ENCODE data around the gene SLC12A6. TPM values are rescaled to one million over a fixed set of nuclear protein-coding genes. Genes with fewer than 3 reads are reported as not detected.

Gene SLC12A6
- total RNA-seq, 2 experiments from 2014 or later, result 19.2 to 20.1 TPM

GRCh38 chr15:34324933-34325332, 12.6 kb downstream of the SLC12A6 start:
- H3K9me3 Mint-ChIP-seq, result peaks cover 3% of the 10 kb centered on the region
- DNase-seq, result no peak
- peak overlapping the region; percentile 68 for H3K27ac Mint-ChIP-seq

GRCh38 chr15:34323217-34323616, 14.4 kb downstream of the SLC12A6 start:
- Mint-ChIP-seq H3K4me3 (no peak overlapping the region), H3K9me3 (peaks cover 3% of the 10 kb centered on the region), H3K27ac (no peak overlapping the region), H3K27me3 (no peaks in the 10 kb centered on the region), H3K36me3 (peaks cover 17% of the 10 kb centered on the region), H3K4me1 (peaks cover 50% of the 10 kb centered on the region)
- DNase-seq, result no peak

More at GRCh38 chr15:34324933-34325332, 12.6 kb downstream of the SLC12A6 start:
- Mint-ChIP-seq H3K4me3 (no peak overlapping the region), H3K4me1 (peaks cover 56% of the 10 kb centered on the region), H3K27me3 (no peaks in the 10 kb centered on the region), H3K36me3 (peaks cover 14% of the 10 kb centered on the region)

- Mint-ChIP-seq H3K4me3 (peak overlapping the region; percentile 91), H3K4me1 (peaks cover 50% of the 10 kb centered on the region), H3K27me3 (no peaks in the 10 kb centered on the region), H3K27ac (peak overlapping the region; percentile 95), H3K36me3 (peaks cover 28% of the 10 kb centered on the region), H3K9me3 (peaks cover 3% of the 10 kb centered on the region)
- DNase-seq, result no peak
Observed at GRCh38 chr15:34318277-34319079, 19.1 kb downstream of the SLC12A6 start.

- Mint-ChIP-seq H3K36me3 (peaks cover 29% of the 10 kb centered on the region), H3K27ac (no peak overlapping the region), H3K4me1 (peaks cover 57% of the 10 kb centered on the region), H3K4me3 (no peak overlapping the region), H3K9me3 (no peaks in the 10 kb centered on the region), H3K27me3 (no peaks in the 10 kb centered on the region)
- DNase-seq, result no peak
Observed at GRCh38 chr15:34314491-34315490, 22.8 kb downstream of the SLC12A6 start.

- Mint-ChIP-seq H3K36me3 (peaks cover 40% of the 10 kb centered on the region), H3K27ac (no peak overlapping the region), H3K4me1 (peaks cover 54% of the 10 kb centered on the region)
Observed at GRCh38 chr15:34311563-34311962, 26.0 kb downstream of the SLC12A6 start.

GRCh38 chr15:34304613-34305012, 33.0 kb downstream of the SLC12A6 start:
- H3K4me3 Mint-ChIP-seq, result no peak overlapping the region
- H3K36me3 Mint-ChIP-seq, result peaks cover 44% of the 10 kb centered on the region
- no peaks in the 10 kb centered on the region for H3K27me3 Mint-ChIP-seq
- H3K9me3 Mint-ChIP-seq, result peaks cover 10% of the 10 kb centered on the region
- DNase-seq, result no peak
- peaks cover 36% of the 10 kb centered on the region for H3K4me1 Mint-ChIP-seq
- no peak overlapping the region for H3K27ac Mint-ChIP-seq

More at GRCh38 chr15:34311563-34311962, 26.0 kb downstream of the SLC12A6 start:
- Mint-ChIP-seq H3K9me3 (peaks cover 10% of the 10 kb centered on the region), H3K4me3 (no peak overlapping the region), H3K27me3 (no peaks in the 10 kb centered on the region)
- no peak for DNase-seq

- DNase-seq, result no peak
- H3K4me3 Mint-ChIP-seq, result no peak overlapping the region
- no peaks in the 10 kb centered on the region for H3K9me3 Mint-ChIP-seq
- H3K27ac Mint-ChIP-seq, result no peak overlapping the region
- H3K27me3 Mint-ChIP-seq, result no peaks in the 10 kb centered on the region
- peaks cover 34% of the 10 kb centered on the region for H3K4me1 Mint-ChIP-seq
- peaks cover 32% of the 10 kb centered on the region for H3K36me3 Mint-ChIP-seq
Observed at GRCh38 chr15:34301058-34301457, 36.5 kb downstream of the SLC12A6 start.

GRCh38 chr15:34297059-34297458, 40.5 kb downstream of the SLC12A6 start:
- peaks cover 24% of the 10 kb centered on the region for H3K36me3 Mint-ChIP-seq

GRCh38 chr15:34292621-34293020, 45.0 kb downstream of the SLC12A6 start:
- H3K4me1 Mint-ChIP-seq, result peaks cover 20% of the 10 kb centered on the region
- H3K27me3 Mint-ChIP-seq, result no peaks in the 10 kb centered on the region

More at GRCh38 chr15:34297059-34297458, 40.5 kb downstream of the SLC12A6 start:
- Mint-ChIP-seq H3K27ac (no peak overlapping the region), H3K27me3 (no peaks in the 10 kb centered on the region), H3K4me3 (no peak overlapping the region), H3K9me3 (no peaks in the 10 kb centered on the region), H3K4me1 (peaks cover 23% of the 10 kb centered on the region)
- no peak for DNase-seq

GRCh38 chr15:34284937-34285336, 52.6 kb downstream of the SLC12A6 start:
- Mint-ChIP-seq H3K4me1 (peaks cover 21% of the 10 kb centered on the region), H3K27ac (peak overlapping the region; percentile 47), H3K27me3 (no peaks in the 10 kb centered on the region), H3K9me3 (peaks cover 6% of the 10 kb centered on the region), H3K36me3 (peaks cover 24% of the 10 kb centered on the region), H3K4me3 (no peak overlapping the region)
- no peak for DNase-seq

More at GRCh38 chr15:34292621-34293020, 45.0 kb downstream of the SLC12A6 start:
- Mint-ChIP-seq H3K36me3 (peaks cover 39% of the 10 kb centered on the region), H3K4me3 (no peak overlapping the region), H3K27ac (no peak overlapping the region), H3K9me3 (peaks cover 1% of the 10 kb centered on the region)
- DNase-seq, result no peak

- Mint-ChIP-seq H3K9me3 (peaks cover 4% of the 10 kb centered on the region), H3K4me1 (peaks cover 29% of the 10 kb centered on the region), H3K27ac (no peak overlapping the region), H3K4me3 (no peak overlapping the region), H3K36me3 (peaks cover 16% of the 10 kb centered on the region), H3K27me3 (no peaks in the 10 kb centered on the region)
- DNase-seq, result no peak
Observed at GRCh38 chr15:34282384-34282783, 55.2 kb downstream of the SLC12A6 start.

- H3K9me3 Mint-ChIP-seq, result peaks cover 4% of the 10 kb centered on the region
- DNase-seq, result no peak
Observed at GRCh38 chr15:34280193-34280592, 57.4 kb downstream of the SLC12A6 start.

GRCh38 chr15:34279368-34279767, 58.2 kb downstream of the SLC12A6 start:
- H3K4me1 Mint-ChIP-seq, result peaks cover 27% of the 10 kb centered on the region
- no peaks in the 10 kb centered on the region for H3K27me3 Mint-ChIP-seq
- peaks cover 4% of the 10 kb centered on the region for H3K9me3 Mint-ChIP-seq

More at GRCh38 chr15:34280193-34280592, 57.4 kb downstream of the SLC12A6 start:
- H3K27ac Mint-ChIP-seq, result no peak overlapping the region
- peaks cover 10% of the 10 kb centered on the region for H3K36me3 Mint-ChIP-seq
- H3K4me3 Mint-ChIP-seq, result no peak overlapping the region
- peaks cover 31% of the 10 kb centered on the region for H3K4me1 Mint-ChIP-seq
- H3K27me3 Mint-ChIP-seq, result no peaks in the 10 kb centered on the region

GRCh38 chr15:34275721-34276120, 61.9 kb downstream of the SLC12A6 start:
- Mint-ChIP-seq H3K4me1 (peaks cover 29% of the 10 kb centered on the region), H3K36me3 (peaks cover 22% of the 10 kb centered on the region), H3K9me3 (peaks cover 2% of the 10 kb centered on the region), H3K4me3 (no peak overlapping the region), H3K27ac (no peak overlapping the region), H3K27me3 (no peaks in the 10 kb centered on the region)
- no peak for DNase-seq

More at GRCh38 chr15:34279368-34279767, 58.2 kb downstream of the SLC12A6 start:
- Mint-ChIP-seq H3K36me3 (peaks cover 13% of the 10 kb centered on the region), H3K27ac (no peak overlapping the region), H3K4me3 (no peak overlapping the region)
- DNase-seq, result no peak

GRCh38 chr15:34275154-34275553, 62.4 kb downstream of the SLC12A6 start:
- H3K9me3 Mint-ChIP-seq, result no peaks in the 10 kb centered on the region
- H3K4me1 Mint-ChIP-seq, result peaks cover 25% of the 10 kb centered on the region
- H3K36me3 Mint-ChIP-seq, result peaks cover 26% of the 10 kb centered on the region

More at GRCh38 chr15:34275154-34275553, 62.4 kb downstream of the SLC12A6 start:
- DNase-seq, result no peak
- H3K4me3 Mint-ChIP-seq, result no peak overlapping the region
- H3K27me3 Mint-ChIP-seq, result no peaks in the 10 kb centered on the region
- no peak overlapping the region for H3K27ac Mint-ChIP-seq
